GM23248 (cell line): ENCODE results near the gene KRI1.
"Not testable (repeated sequence)": the region's sequence is repeated elsewhere in the genome, so short reads cannot be mapped to it uniquely, and the experiment has no call there.

Source experiments
- EZH2 ChIP-seq: fragments of 200-600 bp; sonication (generic); IDR thresholded peaks from 2 replicates; pipeline ENCODE4 v1.6.1; 2018; ENCODE audit warnings: antibody characterized with exemption, mild to moderate bottlenecking; ENCODE audit not compliant: insufficient read depth, poor library complexity, severe bottlenecking
- EZH2phosphoT487 ChIP-seq: fragments of 200-600 bp; sonication (generic); IDR thresholded peaks from 2 replicates; pipeline ENCODE4 v1.6.1; 2018; ENCODE audit warnings: antibody characterized with exemption, moderate library complexity, mild to moderate bottlenecking, low read depth; ENCODE audit not compliant: insufficient read depth

DNA sequence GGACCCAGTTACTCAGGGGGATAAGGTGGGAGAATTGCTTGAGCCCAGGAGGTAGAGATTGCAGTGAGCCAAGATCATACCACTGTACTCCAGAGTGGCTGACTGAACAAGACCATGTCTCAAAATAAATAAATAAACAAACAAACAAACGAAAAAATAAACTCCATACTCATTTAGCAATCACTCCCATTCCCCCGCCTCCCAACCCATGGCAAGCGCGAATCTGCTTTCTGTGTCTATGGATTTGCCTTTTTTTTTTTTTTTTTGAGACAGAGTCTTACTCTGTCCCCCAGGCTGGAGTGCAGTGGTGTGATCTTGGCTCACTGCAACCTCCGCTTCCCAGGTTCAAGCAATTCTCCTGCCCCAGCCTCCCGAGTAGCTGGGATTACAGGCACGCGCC lies 38.9 kb downstream of the KRI1 start:
- not testable (repeated sequence) for TF ChIP-seq EZH2phosphoT487, EZH2
